ENCODE measurements around the gene KCNMB1.

DNA sequence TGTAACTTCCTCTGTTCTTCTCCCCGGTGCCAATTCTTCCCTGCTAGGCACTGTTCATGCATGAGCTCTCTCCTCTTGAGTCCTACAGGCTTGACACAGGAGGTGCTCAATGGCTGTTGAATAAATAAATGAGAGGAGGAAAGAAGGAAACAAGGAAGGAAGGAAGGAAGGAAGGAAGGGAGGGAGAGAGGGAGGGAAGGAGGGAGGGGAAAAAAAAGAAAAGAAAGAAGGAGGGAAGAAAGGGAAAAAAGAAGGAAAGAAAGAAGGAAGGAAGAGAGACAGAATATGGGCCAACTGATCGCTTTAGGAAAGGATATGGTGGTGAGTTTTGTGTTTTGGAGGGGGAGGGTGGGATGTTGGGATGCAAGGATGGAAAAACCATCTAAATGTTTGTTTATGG lies 6.4 kb downstream of the KCNMB1 start:
- no peak for TF ChIP-seq EP300 (conservative IDR thresholded peaks at IDR 0.05; ENCODE audit: poor library complexity, severe bottlenecking)
- no peak for TF ChIP-seq RAD21 (conservative IDR thresholded peaks at IDR 0.05)
- TF ChIP-seq EZH2 (IDR thresholded peaks at IDR 0.05; ENCODE audit: borderline replicate concordance, insufficient read depth, low read length, poor library complexity, severe bottlenecking) = no peak
- TF ChIP-seq POLR2AphosphoS5 (IDR thresholded peaks at IDR 0.05) = no peak
- TF ChIP-seq, protein P1, sequence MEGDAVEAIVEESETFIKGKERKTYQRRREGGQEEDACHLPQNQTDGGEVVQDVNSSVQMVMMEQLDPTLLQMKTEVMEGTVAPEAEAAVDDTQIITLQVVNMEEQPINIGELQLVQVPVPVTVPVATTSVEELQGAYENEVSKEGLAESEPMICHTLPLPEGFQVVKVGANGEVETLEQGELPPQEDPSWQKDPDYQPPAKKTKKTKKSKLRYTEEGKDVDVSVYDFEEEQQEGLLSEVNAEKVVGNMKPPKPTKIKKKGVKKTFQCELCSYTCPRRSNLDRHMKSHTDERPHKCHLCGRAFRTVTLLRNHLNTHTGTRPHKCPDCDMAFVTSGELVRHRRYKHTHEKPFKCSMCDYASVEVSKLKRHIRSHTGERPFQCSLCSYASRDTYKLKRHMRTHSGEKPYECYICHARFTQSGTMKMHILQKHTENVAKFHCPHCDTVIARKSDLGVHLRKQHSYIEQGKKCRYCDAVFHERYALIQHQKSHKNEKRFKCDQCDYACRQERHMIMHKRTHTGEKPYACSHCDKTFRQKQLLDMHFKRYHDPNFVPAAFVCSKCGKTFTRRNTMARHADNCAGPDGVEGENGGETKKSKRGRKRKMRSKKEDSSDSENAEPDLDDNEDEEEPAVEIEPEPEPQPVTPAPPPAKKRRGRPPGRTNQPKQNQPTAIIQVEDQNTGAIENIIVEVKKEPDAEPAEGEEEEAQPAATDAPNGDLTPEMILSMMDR (IDR thresholded peaks at IDR 0.05; ENCODE audit: poor library complexity, severe bottlenecking) = no peak
- TF ChIP-seq SMC3 (conservative IDR thresholded peaks at IDR 0.05; ENCODE audit: poor library complexity) = no peak
- TF ChIP-seq, protein P2, sequence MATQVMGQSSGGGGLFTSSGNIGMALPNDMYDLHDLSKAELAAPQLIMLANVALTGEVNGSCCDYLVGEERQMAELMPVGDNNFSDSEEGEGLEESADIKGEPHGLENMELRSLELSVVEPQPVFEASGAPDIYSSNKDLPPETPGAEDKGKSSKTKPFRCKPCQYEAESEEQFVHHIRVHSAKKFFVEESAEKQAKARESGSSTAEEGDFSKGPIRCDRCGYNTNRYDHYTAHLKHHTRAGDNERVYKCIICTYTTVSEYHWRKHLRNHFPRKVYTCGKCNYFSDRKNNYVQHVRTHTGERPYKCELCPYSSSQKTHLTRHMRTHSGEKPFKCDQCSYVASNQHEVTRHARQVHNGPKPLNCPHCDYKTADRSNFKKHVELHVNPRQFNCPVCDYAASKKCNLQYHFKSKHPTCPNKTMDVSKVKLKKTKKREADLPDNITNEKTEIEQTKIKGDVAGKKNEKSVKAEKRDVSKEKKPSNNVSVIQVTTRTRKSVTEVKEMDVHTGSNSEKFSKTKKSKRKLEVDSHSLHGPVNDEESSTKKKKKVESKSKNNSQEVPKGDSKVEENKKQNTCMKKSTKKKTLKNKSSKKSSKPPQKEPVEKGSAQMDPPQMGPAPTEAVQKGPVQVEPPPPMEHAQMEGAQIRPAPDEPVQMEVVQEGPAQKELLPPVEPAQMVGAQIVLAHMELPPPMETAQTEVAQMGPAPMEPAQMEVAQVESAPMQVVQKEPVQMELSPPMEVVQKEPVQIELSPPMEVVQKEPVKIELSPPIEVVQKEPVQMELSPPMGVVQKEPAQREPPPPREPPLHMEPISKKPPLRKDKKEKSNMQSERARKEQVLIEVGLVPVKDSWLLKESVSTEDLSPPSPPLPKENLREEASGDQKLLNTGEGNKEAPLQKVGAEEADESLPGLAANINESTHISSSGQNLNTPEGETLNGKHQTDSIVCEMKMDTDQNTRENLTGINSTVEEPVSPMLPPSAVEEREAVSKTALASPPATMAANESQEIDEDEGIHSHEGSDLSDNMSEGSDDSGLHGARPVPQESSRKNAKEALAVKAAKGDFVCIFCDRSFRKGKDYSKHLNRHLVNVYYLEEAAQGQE (IDR thresholded peaks at IDR 0.05; ENCODE audit: borderline replicate concordance) = no peak
- TF ChIP-seq TAF1 (IDR thresholded peaks at IDR 0.05; ENCODE audit: low read depth) = no peak
